Panc1 (cell line): ENCODE results near the gene ALDH1B1. TPM values are rescaled to one million over a fixed set of nuclear protein-coding genes. Genes with fewer than 3 reads are reported as not detected.

Source experiments
- ATAC-seq: fragments of 200-7000 bp; cut with Tn5 transposase; 2 replicates; pipeline ENCODE4 v1.9.1; 2020; ENCODE audit warnings: mild to moderate bottlenecking, moderate library complexity
- BruUV-seq: library from RNA; stranded (reverse); fragments of 400-500 nt; replicated peaks from 2 replicates; lab custom pipeline; 2021; lab: Mats Ljungman, UMichigan
- CTCF ChIA-PET: fragments of 300-600 bp; sonication (Branson Sonifier 250); formaldehyde crosslinking; loops from one replicate; lab custom pipeline; 2022; ENCODE audit warnings: antibody characterized with exemption; lab: Charles Lee
- POLR2A ChIA-PET: fragments of 300-600 bp; sonication (Branson Sonifier 250); formaldehyde crosslinking; loops from one replicate; lab custom pipeline; 2022; ENCODE audit warnings: antibody characterized with exemption; lab: Charles Lee
- DNase-seq: peaks from one replicate; pipeline ENCODE4 v3.0.0-alpha.2; 2010; ENCODE audit warnings: low read depth, low spot score
- H3K27ac ChIP-seq: 2 replicates; pipeline ENCODE4 v1.5.1; 2011; ENCODE audit warnings: mild to moderate bottlenecking, low read length, inconsistent platforms
- H3K27me3 ChIP-seq: fragments of 200-500 bp; sonication (Bioruptor generic); 2 replicates; pipeline ENCODE4 v1.6.0; 2014; ENCODE audit warnings: low read length, inconsistent platforms; ENCODE audit not compliant: control insufficient read depth, insufficient read depth
- H3K36me3 ChIP-seq: fragments of 200-500 bp; sonication (Bioruptor generic); 2 replicates; pipeline ENCODE4 v1.5.1; 2014; ENCODE audit warnings: inconsistent platforms, mild to moderate bottlenecking, low read length, moderate library complexity; ENCODE audit not compliant: control insufficient read depth, insufficient read depth
- H3K4me1 ChIP-seq: 2 replicates; pipeline ENCODE4 v1.5.1; 2011; ENCODE audit warnings: inconsistent platforms, mild to moderate bottlenecking, low read length, moderate library complexity; ENCODE audit not compliant: control insufficient read depth, insufficient read depth
- H3K4me3 ChIP-seq, 2 experiments: 2 replicates each; pipeline ENCODE4 v1.5.1; 2011 to 2012; ENCODE audit warnings: low read depth in 2 of 2, low read length in 2 of 2, mild to moderate bottlenecking in 2 of 2, inconsistent platforms in 1 of 2, moderate library complexity in 1 of 2
- H3K9me3 ChIP-seq: fragments of 200-500 bp; sonication (Bioruptor generic); 2 replicates; pipeline ENCODE4 v1.5.1; 2014; ENCODE audit warnings: low read depth, mild to moderate bottlenecking, inconsistent platforms, low read length, moderate library complexity; ENCODE audit not compliant: control insufficient read depth, insufficient read depth
- CTCF ChIP-seq: fragments of 450-650 bp; IDR thresholded peaks from 2 replicates; pipeline ENCODE4 v1.5.1; 2017; ENCODE audit warnings: mild to moderate bottlenecking
- POLR2AphosphoS5 ChIP-seq: IDR thresholded peaks from 2 replicates; pipeline ENCODE4 v1.6.1; 2012; ENCODE audit warnings: mild to moderate bottlenecking, low read depth, low read length, moderate library complexity
- REST ChIP-seq, 2 experiments: IDR thresholded peaks; 2 replicates each; pipeline ENCODE4 v1.6.1; 2011 to 2012; ENCODE audit warnings: low read depth in 2 of 2, control low read depth in 1 of 2, low read length in 1 of 2, mild to moderate bottlenecking in 1 of 2, moderate library complexity in 1 of 2; ENCODE audit not compliant: insufficient read depth in 1 of 2
- SIN3A ChIP-seq: IDR thresholded peaks from 2 replicates; pipeline ENCODE4 v1.6.1; 2012; ENCODE audit warnings: low read depth, mild to moderate bottlenecking, low read length, moderate library complexity, borderline replicate concordance; ENCODE audit not compliant: insufficient read depth
- TCF7L2 ChIP-seq: IDR thresholded peaks from 2 replicates; pipeline ENCODE4 v1.6.1; 2011; ENCODE audit warnings: mild to moderate bottlenecking, low read depth, low read length, inconsistent platforms
- in situ Hi-C: cut with HindIII; loops from 2 replicates; pipeline ENCODE4 v1.10.0; 2016; ENCODE audit warnings: low sequenced_read_pairs, low pct_unique_long_range_greater_than_20kb
- intact Hi-C: fragments of 100-400 bp; cut with micrococcal nuclease; formaldehyde crosslinking; loops from one replicate; pipeline ENCODE4 v1.10.0; 2022; ENCODE audit not compliant: unreplicated experiment
- total RNA-seq: library from RNA; stranded (reverse); gene quantifications from one replicate; pipeline ENCODE4 v1.2.1, GENCODE V29; 2021; ENCODE audit not compliant: unreplicated experiment

The ALDH1B1 gene
- total RNA-seq, 1 experiment from 2014 or later: 34.2 TPM

- in situ Hi-C loops: no loop called here
- CTCF ChIA-PET: no interaction called here
Measured at GRCh38 chr9:38387066-38387465, 5.4 kb upstream of the ALDH1B1 start.

GRCh38 chr9:38387751-38388150 is 4.8 kb upstream of the ALDH1B1 start:
- BruUV-seq: no TSS peak
- Histone ChIP-seq H3K27me3 (no peaks in the 10 kb centered on the region), H3K4me1 (no peaks in the 10 kb centered on the region; the same call in 1 of the 2 replicates), H3K9me3 (peaks cover 4% of the 10 kb centered on the region; the same call in 1 of the 2 replicates), H3K4me3 (no peak overlapping the region), H3K36me3 (no peaks in the 10 kb centered on the region; the same call in 1 of the 2 replicates), H3K27ac (no peak overlapping the region)
- ATAC-seq: no peak
- DNase-seq: no peak
- intact Hi-C loops: no loop called here
- CTCF ChIA-PET: no interaction called here
- POLR2A ChIA-PET: no interaction called here
- TF ChIP-seq POLR2AphosphoS5 (no peak), REST (IDR thresholded peaks at IDR 0.05; ENCODE audit: insufficient read depth in 1 of 2, low read depth in 2 of 2, low read length in 1 of 2) (no peak), CTCF (no peak), TCF7L2 (no peak), SIN3A (no peak)
- in situ Hi-C loops: no loop called here

More at GRCh38 chr9:38387066-38387465, 5.4 kb upstream of the ALDH1B1 start:
- H3K4me3 ChIP-seq: no peak overlapping the region
- H3K27ac ChIP-seq: no peak overlapping the region
- H3K9me3 ChIP-seq: peaks cover 4% of the 10 kb centered on the region; the same call in 1 of the 2 replicates
- TF ChIP-seq REST (IDR thresholded peaks at IDR 0.05; ENCODE audit: insufficient read depth in 1 of 2, low read depth in 2 of 2, low read length in 1 of 2) (no peak), TCF7L2 (no peak), CTCF (no peak), POLR2AphosphoS5 (no peak), SIN3A (no peak)
- ATAC-seq (no peak), DNase-seq (no peak)
- no peaks in the 10 kb centered on the region; the same call in 1 of the 2 replicates for H3K4me1 ChIP-seq
- no peaks in the 10 kb centered on the region for H3K36me3 ChIP-seq
- no peaks in the 10 kb centered on the region for H3K27me3 ChIP-seq
- BruUV-seq: no TSS peak
- intact Hi-C loops: no loop called here
- POLR2A ChIA-PET: no interaction called here
